HUDEP-2 (cell line): ENCODE results near the gene PDCD1.
A peak's percentile ranks its signal among the peaks of the same experiment; 100 is the strongest.

Source experiments
- DNase-seq, 76 experiments: peaks; one replicate each; lab custom pipeline; 2025; ENCODE audit not compliant: unreplicated experiment in 76 of 76; lab: John Stamatoyannopoulos, UW

PDCD1 gene

GRCh38 chr2:241879326-241879725 is 20.6 kb upstream of the PDCD1 start:
- no peak for DNase-seq

GRCh38 chr2:241877989-241878970 is 19.6 kb upstream of the PDCD1 start:
- peak in 65 of 76 experiments; percentile 4 to 80 (median 55) for DNase-seq

GRCh38 chr2:241877197-241877685 is 18.5 kb upstream of the PDCD1 start:
- no peak for DNase-seq

DNA sequence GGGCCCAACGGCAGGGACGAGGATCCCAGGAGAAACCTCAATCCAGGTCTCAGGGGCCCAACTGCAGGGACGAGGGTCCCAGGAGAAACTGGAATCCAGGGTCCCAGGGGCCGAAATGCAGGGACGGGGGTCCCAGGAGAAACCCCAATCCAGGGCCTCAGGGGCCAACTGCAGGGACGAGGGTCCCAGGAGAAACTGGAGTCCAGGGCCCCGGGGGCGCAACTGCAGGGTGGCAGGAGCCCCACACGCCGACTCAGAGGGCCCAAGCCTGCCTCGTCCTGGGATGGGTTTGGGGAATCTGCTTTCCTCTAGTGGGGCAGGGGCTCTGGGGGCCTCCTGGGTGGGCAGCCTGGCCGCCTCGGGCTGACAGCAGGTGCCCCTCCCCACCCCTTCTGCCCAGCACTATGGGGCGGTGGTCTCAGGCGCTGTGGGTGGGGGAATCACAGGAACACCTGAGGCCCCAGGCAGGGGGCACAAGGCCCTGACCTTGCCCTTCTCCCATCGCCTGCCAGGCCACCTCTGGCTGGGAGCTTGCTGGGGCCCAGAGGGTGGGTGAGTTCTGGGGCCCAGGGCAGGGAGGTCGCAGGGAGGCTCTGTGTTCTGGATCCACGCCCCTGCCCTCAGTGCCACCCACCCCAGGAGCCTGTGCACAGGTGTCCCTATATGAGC is 18.0 kb upstream of the PDCD1 start:
- no peak for DNase-seq

GRCh38 chr2:241875754-241876527 is 17.2 kb upstream of the PDCD1 start:
- peak in 1 of 76 experiments; percentile 12 for DNase-seq

GRCh38 chr2:241874277-241874925 is 15.7 kb upstream of the PDCD1 start:
- no peak for DNase-seq

DNA sequence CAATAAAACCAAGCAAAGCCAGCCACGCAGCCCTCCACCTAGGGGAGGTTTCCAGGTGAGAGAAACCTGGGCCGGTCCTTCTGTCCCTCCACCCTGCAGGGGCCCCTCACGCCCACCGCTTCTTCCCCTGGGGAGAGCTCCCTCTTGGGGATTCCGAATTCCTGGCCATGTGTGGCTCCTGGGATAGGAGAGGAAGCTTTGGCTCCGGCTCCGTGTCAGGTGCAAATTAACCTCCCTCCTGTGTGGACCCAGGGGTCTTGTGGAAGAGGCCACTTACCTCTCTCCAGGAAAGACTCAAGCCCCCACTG is 15.1 kb upstream of the PDCD1 start:
- no peak for DNase-seq

DNA sequence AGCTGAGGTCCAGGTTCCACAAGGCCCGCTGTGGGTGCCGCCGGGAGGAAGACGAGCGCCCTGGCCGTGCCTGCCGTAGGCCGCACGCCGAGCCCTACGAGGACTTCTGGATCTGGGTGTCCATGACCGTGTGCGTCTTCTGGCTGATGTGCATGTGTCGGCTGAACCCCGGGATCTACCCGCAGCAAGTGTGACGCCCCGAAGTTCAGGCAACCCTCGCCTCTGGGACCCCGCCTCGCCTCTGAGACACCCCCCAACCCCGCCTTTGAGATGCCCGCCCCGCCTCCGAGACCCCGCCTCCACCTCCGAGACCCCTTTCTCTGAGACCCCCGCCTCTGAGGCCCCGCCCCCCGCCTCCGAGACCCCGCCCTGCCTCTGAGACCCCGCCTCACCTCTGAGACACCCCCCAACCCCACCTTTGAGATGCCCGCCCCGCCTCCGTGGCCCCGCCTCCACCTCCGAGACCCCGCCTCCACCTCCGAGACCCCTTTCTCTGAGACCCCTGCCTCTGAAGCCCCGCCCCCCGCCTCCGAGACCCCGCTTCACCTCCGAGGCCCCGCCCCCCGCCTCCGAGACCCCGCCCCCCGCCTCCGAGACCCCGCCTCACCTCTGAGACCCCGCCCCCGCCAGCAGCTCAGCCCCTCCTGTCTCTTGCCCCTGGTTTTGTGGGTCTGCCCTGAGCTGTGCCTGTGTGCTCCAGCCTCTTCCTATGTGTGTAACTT is 14.5 kb upstream of the PDCD1 start:
- DNase-seq: no peak

- DNase-seq: no peak
These were observed 13.6 kb upstream of the PDCD1 start for GRCh38 chr2:241872313-241872642.

DNA sequence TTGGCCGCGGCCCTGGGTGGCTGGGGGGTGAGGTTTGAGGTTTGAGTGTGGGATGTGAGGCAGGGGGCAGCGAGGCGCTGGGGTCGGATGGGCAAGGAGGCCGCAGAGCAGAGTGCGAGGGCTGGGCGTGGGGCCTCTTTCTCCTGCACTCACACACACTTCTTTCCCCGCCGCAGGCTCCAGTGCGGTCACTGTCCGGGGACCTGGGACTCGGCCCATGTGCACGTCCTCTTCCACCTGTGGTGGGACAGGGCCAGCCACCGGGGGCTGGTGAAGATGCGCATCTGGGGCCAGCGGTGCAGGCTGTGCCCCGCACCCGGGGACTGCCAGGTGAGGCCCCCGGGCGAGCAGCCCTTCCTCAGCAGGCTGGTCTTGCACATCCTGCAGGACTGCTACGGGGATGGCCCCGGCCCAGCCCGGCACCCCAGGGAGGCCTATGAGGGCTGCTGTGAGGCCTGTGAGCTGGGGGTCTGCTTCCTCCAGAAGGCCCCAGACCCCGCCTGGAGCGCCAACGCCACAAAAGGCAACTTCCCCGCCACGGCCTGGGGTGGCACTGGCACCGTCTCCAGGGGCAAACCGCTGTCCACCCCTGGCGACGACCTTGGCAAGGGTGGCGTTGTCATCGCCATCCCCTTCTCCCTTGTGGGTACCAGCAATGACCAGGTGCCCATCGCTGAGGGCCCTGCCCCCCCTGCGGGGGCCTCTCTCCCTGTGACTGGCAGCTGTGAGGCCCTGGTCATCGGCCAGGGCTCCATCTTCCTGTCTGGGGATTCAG is 13.0 kb upstream of the PDCD1 start:
- no peak for DNase-seq

- DNase-seq: no peak
These were observed 12.2 kb upstream of the PDCD1 start for GRCh38 chr2:241870611-241871537.

DNA sequence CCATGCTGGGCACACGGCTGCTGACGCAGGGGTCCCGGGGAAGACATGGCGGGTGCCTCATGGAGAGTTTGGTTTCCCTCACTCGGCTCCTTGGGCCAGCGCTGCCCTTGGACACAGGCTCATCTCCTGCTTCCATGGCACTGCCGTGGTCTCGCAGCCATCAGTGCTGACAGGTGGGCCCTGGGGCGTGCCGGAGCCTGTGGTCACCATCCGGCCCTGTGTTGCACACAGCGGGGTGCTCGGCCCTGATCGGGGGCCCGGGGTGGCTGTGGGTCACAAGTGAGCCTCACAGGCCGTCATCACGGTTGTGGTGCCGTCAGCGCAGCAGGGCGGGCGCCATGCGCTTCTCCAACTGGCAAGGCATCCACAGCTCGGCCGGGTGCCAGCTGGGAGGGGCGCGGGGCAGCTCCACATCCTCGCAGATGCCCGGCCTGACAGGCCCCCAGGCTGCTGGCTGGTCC is 11.4 kb upstream of the PDCD1 start:
- DNase-seq: no peak

DNA sequence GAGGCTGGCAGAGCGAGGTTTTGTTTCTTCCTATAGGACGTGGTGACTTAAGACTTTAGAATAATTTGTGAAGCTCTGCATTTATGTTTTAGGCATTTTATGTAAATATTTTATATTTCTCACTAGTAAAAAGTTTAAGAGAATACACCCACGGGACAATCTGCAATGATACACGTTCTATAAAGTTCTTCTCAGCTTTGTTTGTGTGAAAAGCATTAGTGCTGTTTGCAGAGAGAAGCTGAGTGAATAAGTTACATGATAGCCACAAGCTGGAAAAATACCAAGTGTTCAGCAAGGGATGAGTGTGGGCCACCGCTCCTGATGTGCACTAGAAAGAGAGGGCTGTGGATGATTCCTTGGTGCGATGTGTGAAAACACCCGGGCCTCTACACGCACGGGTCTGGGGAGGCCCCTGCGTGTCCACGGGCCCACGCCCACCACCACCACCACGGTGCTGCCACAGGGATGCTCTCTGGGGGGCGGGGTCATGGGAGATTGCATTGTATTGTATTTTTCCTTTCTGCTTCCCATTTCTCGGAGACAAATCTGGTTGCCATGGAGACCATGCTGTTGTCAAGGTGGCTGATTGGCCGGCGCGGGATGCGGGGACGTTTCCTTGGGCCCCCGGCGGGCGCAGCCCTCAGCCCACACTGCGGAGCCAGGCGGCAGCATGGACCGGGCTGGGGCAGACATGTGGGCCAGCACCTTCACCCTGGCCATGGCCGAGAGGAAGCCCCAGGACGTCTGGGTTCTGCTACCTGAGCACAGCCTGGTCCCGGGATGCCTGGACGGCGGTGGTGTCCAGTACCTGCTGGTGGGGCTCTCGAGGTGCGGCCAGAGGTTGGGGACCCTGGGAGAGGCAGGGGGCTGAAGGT is 10.6 kb upstream of the PDCD1 start, which contains the start of gene RTP5:
Gene RTP5 (plus strand): TSS at position 643 of the 875 bp plus-strand sequence. CDS start 28 bp downstream, at position 671.
- DNase-seq: no peak

GRCh38 chr2:241868661-241869081 is 10.0 kb upstream of the PDCD1 start:
- no peak for DNase-seq

DNA sequence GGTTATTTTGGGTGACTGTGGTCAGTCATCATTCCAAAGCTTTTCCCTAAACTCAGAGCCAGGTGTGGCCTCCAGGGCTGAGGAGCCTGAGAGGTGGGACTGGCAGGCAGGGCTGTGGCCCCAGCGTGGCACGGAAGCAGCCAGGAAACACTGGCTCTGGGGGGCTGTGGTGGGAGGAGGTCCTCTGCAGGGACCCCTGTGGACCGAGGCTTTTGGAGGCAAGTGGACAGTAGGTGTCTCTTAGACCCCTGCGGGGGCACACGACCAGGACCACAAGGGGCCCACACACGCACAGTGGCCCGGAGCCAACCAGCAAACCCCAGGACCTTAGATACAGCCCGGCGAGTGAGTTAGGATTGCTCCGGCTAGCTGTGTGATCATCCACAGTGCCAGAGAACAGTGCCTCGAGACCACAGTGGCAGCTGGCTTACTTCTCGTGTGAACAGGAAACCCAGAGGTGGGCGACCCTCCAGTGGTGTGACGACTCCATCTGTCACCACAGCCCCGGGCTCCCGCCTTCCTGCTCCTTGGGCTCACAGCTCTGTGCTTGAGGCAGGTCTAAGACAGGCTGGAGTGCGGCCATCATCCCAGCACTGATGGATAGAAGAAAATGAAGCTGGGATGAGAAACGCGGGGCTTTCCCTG is 9.2 kb upstream of the PDCD1 start:
- no peak for DNase-seq

- no peak for DNase-seq
These were observed 8.3 kb upstream of the PDCD1 start for GRCh38 chr2:241866790-241867645.
